ENCODE results near the gene MAPK10.

- TF ChIP-seq, protein P1, sequence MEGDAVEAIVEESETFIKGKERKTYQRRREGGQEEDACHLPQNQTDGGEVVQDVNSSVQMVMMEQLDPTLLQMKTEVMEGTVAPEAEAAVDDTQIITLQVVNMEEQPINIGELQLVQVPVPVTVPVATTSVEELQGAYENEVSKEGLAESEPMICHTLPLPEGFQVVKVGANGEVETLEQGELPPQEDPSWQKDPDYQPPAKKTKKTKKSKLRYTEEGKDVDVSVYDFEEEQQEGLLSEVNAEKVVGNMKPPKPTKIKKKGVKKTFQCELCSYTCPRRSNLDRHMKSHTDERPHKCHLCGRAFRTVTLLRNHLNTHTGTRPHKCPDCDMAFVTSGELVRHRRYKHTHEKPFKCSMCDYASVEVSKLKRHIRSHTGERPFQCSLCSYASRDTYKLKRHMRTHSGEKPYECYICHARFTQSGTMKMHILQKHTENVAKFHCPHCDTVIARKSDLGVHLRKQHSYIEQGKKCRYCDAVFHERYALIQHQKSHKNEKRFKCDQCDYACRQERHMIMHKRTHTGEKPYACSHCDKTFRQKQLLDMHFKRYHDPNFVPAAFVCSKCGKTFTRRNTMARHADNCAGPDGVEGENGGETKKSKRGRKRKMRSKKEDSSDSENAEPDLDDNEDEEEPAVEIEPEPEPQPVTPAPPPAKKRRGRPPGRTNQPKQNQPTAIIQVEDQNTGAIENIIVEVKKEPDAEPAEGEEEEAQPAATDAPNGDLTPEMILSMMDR (IDR thresholded peaks at IDR 0.05), result no peak
- TF ChIP-seq POLR2AphosphoS5 (IDR thresholded peaks at IDR 0.05) (no peak), POLR2A (IDR thresholded peaks at IDR 0.05) (no peak)
Observed at GRCh38 chr4:86376850-86377249, 17.0 kb upstream of the MAPK10 start.
